ENCODE measurements around the gene SLC12A3.
"Not testable (repeated sequence)": the region's sequence is repeated elsewhere in the genome, so short reads cannot be mapped to it uniquely, and the experiment has no call there.

SLC12A3 gene

GRCh38 chr16:56916571-56917403 is 51.8 kb downstream of the SLC12A3 start:
- DNase-seq (ENCODE audit: low read depth in 2 of 2), result no peak

DNA sequence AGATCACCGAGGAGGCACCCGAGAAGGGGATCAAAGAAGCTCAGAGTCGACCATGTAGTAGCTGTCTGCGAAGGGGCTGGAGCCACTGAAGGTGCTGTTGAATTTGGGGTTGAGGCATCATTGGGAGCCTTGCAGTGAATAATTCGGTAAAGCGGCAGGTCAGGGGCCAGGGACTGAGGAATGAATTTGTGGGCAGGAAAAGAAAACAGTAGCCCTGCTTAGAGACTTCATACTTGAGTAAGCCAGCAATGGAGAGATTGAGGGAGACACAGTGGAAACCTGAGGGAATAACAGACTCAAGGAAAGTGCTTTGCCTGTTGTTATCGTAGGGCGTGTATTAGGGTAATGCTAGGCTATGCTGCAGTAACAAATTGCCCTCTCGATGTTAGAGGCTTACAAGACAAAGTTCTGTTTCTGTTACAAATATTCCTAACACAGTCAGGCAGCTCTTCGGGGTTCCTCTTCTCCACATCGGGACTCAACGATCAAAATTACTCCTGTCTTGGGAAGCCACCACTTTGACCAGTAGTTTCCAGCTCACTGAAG is 53.5 kb downstream of the SLC12A3 start:
- DNase-seq (ENCODE audit: low read depth in 2 of 2), result no peak

DNA sequence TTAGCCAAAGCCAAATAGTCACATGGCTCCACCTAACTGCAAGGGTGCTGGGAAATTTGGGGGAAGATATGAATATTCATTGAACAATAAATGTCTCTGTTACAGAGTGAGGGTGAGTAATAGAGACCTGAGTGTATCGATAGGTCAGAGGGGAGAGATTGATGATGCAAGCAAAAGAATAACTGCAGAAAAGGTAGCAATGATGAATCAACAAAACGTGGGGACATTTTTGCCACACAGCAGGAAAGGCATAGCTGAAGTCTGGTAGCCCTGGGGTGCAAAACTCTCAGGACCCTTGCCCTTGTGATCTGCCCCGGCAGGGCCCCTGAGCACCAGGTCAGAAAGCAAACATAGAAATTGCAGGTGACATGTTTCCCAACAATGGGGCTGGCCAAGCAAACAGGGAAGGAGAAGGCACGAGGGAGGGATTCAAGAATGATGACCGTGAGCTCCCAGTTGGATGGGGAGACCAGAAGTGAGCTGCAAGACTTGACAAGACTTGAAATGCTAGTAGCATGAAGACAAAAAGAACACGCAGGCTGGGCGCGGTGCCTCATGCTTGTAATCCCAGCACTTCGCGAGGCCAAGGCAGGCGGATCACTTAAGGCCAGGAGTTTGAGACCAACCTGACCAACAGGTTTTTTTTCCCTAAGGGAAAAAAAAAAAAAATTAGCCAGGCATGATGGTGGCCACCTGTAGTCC is 54.2 kb downstream of the SLC12A3 start:
- no peak for DNase-seq (ENCODE audit: low read depth in 2 of 2)

DNA sequence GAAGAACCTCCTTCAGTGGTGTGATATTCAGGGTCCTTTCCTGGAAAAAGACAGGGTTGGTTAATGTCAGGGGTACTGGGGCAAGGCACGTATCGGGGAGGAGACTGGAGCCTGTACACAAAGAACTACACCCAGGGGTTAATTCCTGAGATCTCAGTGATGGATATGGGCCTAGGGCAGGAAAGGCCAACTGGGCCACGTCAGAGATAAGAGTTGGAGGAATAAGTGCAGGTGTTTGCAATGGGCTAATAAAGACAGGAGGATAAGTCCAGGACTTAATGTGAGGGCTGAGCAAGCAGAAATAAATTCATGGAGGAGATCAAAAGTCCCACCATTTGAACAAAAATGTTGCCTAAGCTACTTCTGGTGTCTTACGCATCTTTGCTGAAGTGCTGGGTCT is 56.6 kb downstream of the SLC12A3 start:
- no peak for DNase-seq (ENCODE audit: low read depth in 2 of 2)

DNA sequence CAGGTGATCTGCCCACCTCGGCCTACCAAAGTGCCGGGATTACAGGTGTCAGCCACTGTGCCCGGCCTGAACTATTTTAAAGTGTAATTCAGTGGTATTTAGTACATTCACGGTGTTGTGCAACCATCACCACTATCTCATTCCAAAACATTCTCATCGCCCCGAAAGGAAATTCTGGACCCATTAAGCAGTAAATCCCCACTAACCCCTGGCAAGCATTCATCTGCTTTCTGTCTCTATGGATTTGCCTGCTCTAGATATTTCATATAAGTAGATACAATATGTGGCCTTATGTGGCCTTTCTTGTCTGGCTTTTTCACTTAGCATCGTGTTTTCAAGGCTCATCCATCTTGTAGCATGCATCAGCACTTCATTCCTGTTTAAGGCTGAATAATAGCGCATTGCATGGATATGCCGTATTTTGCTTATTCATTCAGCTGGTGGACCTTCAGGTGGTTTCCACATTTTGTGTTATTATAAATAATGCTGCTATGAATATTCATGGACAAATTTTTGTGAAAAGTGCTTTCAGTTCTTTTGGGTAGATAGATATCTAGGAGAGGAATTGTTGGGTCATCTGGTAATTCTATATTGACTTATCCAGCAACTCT is 58.6 kb downstream of the SLC12A3 start:
- DNase-seq (ENCODE audit: low read depth in 2 of 2), result no peak

- DNase-seq (ENCODE audit: low read depth in 2 of 2), result no peak
These were observed 62.5 kb downstream of the SLC12A3 start for GRCh38 chr16:56927471-56927870.

DNA sequence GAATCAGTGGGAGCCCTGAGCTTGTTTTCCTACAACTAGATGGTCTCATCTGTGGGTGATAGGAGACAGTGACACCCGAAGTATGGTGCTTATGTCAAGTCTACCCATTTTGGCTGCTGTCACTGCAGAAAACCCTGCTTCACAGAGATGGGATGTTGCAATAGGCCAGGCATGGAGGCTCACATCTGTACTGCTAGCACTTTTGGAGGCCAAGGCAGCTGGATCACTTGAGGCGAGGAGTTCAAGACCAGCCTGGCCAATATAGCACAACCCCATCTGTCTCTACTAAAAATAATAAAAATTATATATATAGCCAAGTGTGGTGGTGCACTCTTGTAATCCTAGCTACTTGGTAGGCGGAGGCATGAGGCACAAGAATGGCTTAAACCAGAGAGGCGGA is 64.6 kb downstream of the SLC12A3 start:
- DNase-seq (ENCODE audit: low read depth in 2 of 2), result no peak

DNA sequence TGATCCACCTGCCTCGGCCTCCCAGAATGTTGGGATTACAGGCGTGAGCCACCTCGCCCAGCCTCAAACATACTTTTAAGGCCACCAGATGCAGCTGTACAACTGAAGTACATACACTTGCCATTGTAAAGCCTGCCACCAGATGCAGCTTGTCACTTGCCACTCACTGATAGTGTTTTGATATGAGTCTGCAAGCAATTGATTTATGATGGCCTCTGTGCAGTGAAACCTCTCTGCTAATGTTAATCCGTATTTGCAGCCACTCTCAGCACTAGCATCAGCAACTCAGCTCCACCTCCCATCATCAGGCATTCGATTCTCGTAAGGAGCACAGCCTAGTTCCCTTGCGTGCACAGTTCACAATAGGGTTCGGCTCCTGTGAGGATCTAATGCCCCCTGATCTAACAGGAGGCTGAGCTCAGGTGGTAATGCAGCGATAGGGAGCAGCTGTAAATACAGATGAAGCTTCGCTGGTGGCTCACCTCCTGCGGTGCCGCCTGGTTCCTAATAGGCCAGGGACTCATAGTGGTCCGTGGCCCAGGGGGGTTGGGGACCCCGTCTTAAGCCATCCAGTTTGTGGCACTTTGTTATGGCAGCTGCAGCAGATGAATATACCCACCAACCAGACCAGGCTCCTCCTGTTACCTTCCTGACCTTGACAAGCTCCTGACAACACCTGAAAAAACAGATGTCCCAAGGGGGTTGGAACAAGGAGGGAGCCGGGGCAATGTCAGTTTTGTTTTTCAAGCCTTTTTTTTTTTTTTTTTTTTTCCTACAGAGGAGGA is 65.7 kb downstream of the SLC12A3 start:
- no peak for DNase-seq (ENCODE audit: low read depth in 2 of 2)

GRCh38 chr16:56931271-56931891 is 66.4 kb downstream of the SLC12A3 start:
- DNase-seq (ENCODE audit: low read depth in 2 of 2), result no peak

- peak; percentile 96 to 98 for DNase-seq (ENCODE audit: low read depth in 2 of 2)
These were observed 67.1 kb downstream of the SLC12A3 start, which contains the start of gene HERPUD1 for GRCh38 chr16:56931892-56932720. TSS of gene HERPUD1 (plus strand) at chr16:56932142. CDS start at chr16:56932245, 103 bp downstream.

DNA sequence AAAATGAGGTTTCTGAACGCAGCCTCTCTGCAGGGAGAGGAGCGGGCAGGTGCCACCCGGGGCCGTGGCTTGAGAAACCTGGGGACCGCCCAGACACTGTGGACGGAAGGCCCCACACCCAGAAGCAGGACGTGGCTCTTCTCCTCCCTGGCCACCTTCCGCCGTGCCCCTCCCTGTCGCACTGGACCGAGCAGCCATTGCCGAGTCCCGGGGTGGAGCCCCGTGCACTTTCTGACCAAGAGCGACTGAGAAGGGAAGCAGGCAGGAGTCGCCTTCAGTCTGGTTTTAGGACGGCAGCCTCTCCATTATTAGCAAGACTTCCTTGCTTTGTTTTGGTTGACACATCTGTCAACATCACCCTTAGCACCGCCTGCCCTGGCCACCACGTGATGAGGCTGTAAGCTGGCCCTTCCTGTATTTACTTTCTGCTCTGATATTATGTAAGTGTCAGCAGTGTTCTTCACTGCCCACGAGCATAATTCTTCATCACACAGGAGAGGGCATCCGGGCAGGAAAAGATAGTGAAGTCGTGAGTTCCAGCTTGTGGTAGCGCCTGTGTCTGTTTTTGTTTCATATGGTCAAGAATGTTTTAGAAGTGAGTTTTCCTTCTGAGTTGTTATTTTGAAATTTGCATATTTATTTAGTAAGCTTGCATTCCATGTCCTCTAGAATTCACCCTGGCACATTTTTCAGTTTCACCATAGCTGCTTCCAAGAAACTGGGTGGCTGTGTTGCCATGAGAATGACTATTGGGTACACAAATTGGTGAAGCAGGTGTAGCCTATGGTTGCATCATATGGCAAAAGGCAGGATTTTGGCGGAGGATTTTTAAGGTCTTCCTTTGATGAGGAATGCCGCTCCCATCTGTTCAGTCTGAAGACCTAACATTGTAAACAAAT is 68.0 kb downstream of the SLC12A3 start:
- no peak for DNase-seq (ENCODE audit: low read depth in 2 of 2)

GRCh38 chr16:56933828-56934598 is 69.0 kb downstream of the SLC12A3 start:
- DNase-seq (ENCODE audit: low read depth in 2 of 2), result no peak

DNA sequence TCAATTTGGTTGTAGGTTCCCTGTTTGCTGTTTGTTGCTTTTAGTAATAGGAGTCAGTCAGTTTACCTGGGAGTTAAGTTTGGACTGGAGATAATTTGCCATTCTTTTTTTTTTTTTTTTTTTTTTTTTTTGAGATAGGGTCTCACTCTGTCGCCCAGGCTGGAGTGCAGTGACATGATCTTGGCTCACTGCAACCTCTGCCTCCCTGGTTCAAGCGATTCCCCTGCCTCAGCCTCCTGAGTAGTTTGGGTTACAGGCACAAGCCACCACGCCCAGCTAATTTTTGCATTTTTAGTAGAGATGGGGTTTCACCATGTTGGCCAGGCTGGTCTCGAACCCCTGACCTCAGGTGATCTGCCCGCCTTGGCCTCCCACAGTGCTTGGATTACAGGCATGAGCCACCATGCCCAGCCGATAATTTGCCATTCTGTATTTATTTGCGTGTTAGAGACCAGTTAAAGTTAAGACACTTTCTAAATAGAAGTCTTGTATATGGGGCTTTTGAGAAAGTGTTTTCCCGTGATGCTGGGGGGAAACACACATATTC is 69.7 kb downstream of the SLC12A3 start:
- DNase-seq (ENCODE audit: low read depth in 2 of 2), result not testable (repeated sequence)

DNA sequence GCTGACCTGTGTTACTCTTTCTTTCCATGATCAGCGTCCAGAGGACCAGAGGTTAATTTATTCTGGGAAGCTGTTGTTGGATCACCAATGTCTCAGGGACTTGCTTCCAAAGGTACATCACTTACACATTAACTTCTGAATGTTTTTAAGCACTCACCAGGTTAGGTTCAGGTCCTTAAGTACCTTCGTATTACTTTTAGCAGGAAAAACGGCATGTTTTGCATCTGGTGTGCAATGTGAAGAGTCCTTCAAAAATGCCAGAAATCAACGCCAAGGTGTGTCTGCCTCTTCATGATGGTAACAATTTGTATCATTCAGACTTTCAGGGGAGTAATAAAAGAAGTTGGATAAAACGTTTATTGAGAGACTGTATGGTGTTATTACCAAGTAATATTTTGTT is 70.2 kb downstream of the SLC12A3 start:
- no peak for DNase-seq (ENCODE audit: low read depth in 2 of 2)

- DNase-seq (ENCODE audit: low read depth in 2 of 2), result no peak
These were observed 71.5 kb downstream of the SLC12A3 start for GRCh38 chr16:56936491-56936890.

DNA sequence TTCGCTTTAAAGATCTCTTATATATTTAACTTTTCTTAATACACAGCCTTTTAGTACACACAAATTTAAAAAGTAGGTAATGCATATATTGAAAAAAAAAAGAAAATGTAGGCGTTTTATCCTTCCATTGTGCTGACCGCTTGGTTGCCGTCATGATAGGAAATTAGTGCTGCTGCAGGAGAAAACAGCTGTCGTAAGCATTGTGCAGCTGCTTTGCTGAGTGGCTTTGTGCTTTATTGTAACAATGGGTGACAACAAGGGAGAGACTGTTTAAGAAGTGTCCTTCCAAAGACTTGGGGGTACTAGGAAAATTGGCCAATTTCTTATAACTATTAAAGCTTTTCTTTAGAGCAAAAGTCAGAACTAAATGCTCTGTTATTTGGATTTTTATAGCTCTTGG is 71.9 kb downstream of the SLC12A3 start:
- no peak for DNase-seq (ENCODE audit: low read depth in 2 of 2)

- no peak for DNase-seq (ENCODE audit: low read depth in 2 of 2)
These were observed 73.9 kb downstream of the SLC12A3 start for GRCh38 chr16:56938664-56939513.

All from activated CD4-positive, alpha-beta T cell treated with anti-CD3 and anti-CD28 coated beads for 24 hours (primary cell).